AG08395 (cell line): ENCODE data around the gene IPCEF1.

ENCODE experiments used
- DNase-seq: peaks from one replicate; pipeline ENCODE4 v3.0.0; 2012; ENCODE audit warnings: mixed read lengths, low spot score

Gene IPCEF1

GRCh38 chr6:154356690-154357089, at the start of gene IPCEF1:
Gene IPCEF1, minus strand, starts transcription at chr6:154356803. Its CDS starts 90,856 bp downstream, at chr6:154265947.
- DNase-seq, result no peak

GRCh38 chr6:154406301-154406700, 49.7 kb upstream of the IPCEF1 start:
- no peak for DNase-seq

GRCh38 chr6:154404791-154405400, 48.3 kb upstream of the IPCEF1 start:
- DNase-seq, result peak; percentile 46

- peak; percentile 50 for DNase-seq
Observed at GRCh38 chr6:154403788-154404187, 47.2 kb upstream of the IPCEF1 start.

GRCh38 chr6:154402081-154402780, 45.6 kb upstream of the IPCEF1 start:
- DNase-seq, result no peak

DNA sequence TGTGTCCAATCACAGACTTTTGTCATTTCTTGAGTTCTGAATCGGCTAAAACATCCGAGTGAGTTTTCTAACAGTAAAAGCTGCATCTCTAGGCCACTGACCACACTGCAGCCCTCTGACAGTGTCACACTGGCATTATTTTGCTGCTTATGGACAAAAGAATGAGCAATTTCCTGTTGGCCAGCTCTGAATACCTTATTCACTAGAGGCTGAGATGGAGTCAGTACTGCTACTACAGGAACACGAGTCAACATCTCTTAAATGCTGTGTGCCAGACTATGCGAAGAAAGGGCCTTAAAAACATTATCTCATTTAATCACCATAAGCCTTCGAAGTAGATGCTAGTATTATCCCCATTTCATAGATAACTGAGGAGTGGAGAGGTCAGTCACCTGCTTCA, 42.5 kb upstream of the IPCEF1 start:
- DNase-seq, result peak; percentile 66

- DNase-seq, result no peak
Observed at GRCh38 chr6:154397491-154398195, 41.0 kb upstream of the IPCEF1 start.

DNA sequence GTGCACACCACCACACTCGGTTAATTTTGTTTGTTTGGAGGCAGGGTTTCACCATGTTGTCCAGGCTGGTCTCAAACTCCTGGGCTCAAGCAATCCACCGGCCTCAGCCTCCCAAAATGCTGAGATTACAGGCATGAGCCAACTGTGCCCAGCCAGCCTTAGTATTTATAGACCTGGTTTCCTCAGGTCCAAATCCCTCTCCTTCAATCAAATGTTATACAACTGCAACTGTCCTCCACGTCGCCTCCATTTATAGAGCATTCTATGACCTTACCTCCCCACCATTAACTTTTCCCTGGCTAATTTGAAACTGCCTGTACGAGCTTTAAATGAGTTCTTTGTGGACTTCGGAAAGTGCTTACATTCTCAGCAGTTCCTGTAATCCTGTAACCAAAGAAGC, 39.3 kb upstream of the IPCEF1 start:
- no peak for DNase-seq

GRCh38 chr6:154395316-154395715, 38.7 kb upstream of the IPCEF1 start:
- DNase-seq, result no peak

DNA sequence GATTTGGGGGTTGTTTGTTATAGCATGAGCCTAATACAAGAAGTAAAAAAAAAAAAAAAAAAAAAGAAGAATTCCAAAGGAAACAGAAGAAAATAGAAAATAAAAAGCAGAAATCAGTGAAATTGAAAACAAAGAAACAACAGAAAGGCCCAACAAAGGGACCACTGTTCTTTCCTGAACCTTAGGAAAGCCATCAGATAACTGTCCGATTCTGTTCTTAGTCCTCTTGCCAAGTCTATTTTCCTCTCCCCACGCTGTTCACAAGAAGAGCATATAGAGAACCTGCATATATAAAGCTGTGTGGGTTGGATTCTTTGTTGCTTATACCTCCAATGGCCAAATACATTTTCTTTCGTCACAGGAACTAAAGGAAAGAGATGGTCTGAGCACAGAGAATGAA, 38.0 kb upstream of the IPCEF1 start:
- DNase-seq, result no peak

DNA sequence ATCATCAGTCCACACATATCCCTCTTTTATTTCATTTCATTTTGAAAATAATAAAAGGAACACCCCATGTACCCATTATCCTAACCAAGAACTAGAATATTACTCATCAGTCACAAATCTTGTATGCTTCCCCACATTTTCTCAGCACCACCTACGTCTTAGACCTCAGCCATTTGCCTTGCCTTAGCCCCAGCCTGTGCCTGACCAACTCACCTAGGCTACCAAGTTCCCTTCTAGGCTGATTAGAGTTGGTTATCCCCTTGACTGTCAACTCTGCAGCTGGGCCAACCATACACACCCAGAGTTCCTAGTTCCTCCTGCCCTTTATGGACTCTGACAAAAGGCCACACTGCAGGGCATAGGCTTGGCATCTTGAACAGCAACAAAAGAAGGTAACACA, 33.4 kb upstream of the IPCEF1 start:
- DNase-seq, result no peak

DNA sequence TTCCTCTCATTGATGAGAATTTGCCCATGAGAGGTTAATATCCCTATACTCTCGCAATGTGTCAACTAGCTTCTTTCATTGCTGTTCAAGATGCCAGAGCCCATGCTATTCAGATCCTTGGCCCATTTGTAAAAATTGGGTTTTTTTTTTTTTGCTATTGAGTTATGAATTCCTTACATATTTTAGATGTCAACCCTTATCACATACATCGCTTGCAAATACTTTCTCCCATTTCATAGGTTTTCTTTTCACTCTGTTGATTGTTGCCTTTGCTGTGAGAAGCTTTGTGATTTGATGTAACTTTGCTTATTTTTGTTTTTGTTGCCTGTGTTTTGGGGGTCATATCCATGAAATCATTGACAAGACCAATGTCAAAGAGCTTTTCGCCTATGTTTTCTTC, 32.2 kb upstream of the IPCEF1 start:
- DNase-seq, result no peak

DNA sequence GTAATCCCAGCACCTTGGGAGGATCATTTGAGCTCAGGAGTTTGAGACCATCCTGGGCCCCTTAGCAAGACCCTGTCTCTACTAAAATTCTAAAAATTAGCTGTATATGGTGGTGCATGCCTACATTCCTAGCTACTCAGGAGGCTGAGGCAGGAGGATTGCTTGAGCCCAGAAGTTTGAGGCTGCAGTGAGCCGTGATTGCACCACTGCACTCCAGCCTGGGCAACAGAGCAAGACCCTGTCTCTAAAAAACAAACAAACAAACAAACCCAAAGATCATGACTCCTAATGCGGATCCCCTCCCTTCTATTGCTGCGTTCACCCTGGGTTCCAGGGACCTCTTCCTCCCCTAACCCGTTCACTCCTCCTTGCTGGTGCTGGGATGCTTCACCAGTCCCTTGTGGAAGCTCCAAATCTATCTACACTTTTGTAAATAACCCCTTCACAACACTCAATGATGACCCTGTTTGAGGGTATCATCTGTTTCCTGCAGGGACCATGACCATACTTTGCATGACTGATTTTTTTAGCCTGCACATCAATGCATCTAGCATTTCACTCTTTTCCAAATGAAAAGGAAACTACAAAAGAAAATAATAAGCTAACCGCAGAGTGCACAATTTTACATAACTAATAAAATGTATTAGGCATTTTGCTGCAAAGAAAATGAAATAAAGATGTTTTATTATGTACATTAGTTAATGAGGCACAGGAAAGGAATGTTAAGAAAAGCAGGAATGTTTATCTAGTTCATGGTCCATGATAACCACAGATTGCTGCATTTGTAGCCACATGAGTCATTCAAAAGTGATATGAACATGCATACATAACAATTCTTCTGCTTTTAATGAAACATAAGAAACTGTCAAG, 30.5 kb upstream of the IPCEF1 start:
- DNase-seq, result peak; percentile 65

GRCh38 chr6:154384191-154384590, 27.6 kb upstream of the IPCEF1 start:
- no peak for DNase-seq

GRCh38 chr6:154383273-154383672, 26.7 kb upstream of the IPCEF1 start:
- no peak for DNase-seq

DNA sequence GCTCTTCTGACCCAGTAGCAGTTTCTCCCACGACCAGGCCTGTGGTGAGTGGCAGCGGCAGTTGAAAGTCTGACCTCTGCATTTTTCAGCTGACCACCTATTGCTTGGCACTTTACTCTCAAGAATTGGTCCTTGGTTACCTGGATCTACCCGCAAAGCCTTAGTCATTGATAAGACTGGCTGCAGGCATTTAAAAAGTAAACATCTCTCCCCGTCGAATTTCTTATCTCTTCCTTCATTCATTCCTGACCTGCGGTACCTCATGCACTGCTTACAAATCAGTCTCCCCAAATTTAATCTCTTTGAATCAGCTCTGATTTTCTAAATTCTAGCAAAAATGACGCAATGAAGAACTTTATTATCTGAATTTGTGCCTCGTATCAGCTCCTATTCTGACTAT, 26.1 kb upstream of the IPCEF1 start:
- DNase-seq, result no peak

- no peak for DNase-seq
Observed at GRCh38 chr6:154381548-154381947, 24.9 kb upstream of the IPCEF1 start.

DNA sequence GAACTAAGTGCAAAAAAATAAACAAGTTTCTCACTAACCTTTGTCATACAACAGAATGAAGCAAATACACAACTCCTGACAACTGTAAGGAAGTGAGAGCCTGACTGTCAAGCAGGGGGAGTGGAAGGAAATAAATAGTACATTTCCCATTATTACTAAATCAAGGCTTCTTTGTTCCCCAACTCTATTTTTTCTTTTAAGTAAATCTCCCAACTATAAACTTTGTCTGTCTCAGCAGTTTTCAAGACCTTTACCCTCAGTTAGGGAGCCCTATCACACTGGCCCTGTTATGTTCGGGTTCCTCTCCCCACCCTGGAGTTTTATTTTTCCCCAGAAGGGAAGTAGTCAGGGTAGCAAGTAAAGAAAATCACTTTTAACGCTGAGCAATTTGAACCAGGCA, 24.1 kb upstream of the IPCEF1 start:
- DNase-seq, result no peak

DNA sequence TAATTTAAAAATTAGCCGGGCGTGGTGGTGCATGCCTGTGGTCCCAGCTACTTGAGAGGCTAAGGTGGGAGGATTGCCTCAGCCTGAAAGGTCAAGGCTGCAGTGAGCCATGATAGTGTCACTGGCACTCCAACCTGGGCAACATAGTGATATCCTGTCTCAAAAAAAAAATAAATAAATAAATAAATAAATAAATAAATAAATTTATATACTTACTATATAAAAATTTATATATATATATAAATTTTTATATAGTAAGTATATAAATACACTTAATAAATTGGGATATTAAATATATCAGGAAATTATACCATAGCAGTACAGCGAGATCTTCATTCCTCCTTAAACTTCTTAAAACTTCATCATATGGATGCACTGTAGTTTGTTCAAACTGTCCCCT, 23.0 kb upstream of the IPCEF1 start:
- no peak for DNase-seq

GRCh38 chr6:154378518-154378917, 21.9 kb upstream of the IPCEF1 start:
- DNase-seq, result no peak

- no peak for DNase-seq
Observed at GRCh38 chr6:154377726-154378125, 21.1 kb upstream of the IPCEF1 start.

DNA sequence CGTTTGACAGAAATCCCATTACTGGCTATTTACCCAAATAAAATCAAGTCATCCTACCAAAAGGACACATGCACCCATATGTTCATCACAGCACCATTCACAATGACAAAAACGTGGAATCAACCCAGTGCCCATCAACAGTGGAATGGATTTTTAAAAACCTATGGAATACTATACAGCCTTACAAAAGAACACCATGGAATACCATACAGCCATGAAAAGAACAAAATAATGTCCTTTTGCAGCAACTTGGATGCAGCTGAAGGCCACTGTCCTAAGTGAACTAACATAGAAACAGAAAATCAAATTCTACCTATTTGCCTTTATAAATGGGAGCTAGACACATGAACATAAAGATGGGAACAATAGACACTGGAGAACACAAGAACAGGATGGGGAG, 17.4 kb upstream of the IPCEF1 start:
- no peak for DNase-seq
